Measurements from ENCODE around the gene COL2A1.

COL2A1 gene

DNA sequence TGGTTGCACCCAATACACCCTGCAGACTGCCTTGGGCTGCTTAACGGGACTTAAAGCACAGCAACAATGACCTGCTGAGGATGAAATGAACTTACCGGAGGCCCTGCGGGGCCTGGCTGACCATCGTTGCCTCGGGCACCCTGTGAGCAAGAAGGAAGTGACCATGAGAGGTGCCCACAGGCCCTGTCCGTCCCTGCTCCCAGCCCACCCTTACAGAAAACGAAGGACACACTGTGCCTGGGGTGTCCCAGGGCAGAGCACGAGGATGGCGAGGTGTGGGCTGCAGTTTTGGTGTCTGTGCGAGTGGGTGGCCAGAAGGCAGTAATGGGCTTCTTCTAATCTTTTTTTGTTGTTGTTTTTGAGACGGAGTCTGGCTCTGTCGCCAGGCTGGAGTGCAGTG lies 14.6 kb downstream of the COL2A1 start:
- no peak for DNase-seq (ENCODE audit: low read depth in 2 of 2)

DNA sequence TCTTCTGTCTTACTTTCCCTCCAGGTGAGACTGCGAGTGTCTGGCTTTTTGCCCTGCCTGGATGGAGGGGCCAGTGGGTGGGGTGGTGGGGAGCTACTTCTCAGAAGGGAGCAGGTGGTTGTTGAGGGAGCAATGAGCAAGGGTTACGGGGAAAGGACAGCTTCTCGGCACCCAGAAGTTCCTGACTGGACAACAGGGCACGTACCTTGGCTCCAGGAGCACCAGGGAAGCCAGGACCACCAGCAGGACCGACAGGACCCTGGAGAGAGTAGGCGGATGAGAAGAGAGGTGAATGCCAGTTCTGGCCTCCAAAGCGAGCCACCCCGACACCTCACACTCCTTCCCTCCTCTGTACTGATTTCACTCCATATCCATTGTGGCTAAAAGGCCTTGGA lies 15.3 kb downstream of the COL2A1 start:
- no peak for DNase-seq (ENCODE audit: low read depth in 2 of 2)

DNA sequence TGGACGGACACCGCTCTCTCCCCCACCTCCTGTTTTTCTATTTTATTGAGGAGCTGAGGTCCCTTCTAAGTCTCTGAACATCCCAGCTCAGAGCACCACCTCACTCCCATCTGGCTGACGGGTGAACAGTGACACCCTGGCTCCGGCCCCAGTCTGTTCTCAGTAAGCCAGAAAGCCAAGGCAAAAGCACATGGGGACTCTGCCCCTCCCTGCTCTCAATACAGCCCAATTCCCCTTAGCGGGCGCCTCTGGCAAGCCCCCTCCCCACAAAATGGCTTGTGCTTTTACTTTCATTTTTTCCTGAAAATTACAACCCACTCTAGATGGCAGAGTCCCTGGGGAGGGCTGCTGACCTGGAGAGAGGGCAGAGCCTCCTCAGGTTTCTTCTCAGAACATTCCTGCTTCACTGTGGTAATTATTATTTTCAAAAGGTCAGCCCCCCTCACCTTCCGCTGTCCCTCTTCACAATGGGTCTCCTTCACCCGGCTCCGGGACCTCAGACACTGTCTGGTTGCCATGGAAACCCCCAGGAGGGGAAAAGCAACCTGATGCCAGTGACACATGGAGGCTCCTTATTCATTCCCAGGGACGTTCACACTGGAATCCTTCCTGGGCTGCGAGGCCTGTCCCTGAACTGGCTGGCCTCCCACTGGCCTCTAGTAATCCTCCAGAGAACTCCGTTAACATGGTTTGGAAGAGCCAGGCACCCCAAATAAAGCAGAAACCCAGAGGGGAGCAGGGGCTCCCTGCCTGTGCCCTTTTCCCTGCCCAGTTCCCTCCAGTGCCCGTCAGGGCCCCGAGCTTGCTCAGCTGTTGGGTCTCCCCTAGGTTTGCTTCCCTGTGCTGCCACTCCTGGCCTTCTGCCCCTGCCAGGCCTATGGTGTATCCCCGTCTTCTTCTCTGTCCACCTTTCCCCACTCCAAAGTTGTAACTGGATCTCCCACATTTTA lies 15.9 kb downstream of the COL2A1 start:
- no peak for DNase-seq (ENCODE audit: low read depth in 2 of 2)

DNA sequence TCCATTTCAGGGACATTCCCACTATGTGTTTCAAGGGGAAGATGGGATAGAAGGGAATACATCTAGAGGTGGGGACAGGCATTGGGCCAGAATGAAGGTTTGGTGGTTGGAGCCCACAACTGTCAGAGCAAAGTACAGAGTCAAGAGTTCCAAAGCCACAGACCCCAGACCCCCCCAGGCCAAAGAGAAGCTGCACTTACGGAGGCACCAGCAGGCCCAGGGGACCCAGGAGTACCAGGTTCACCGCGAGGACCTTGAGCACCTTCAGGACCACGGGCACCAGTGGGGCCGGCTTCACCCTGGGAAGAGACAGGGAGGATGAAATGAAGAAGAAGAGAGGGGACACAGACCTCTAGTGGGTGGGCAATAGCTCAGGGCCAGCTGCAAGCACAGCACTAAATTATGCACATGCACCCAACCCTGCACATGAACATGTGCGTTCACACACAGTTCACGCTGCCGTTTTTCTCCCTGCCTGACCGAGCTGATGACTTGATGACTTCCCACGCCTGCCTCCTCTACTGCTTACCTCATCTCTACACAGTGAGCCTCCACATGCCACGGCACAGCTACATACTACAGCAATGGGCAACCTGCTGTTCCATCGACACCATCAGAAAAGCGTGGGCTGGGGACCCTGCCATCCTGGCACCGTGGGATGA lies 16.7 kb downstream of the COL2A1 start:
- no peak for DNase-seq (ENCODE audit: low read depth in 2 of 2)

DNA sequence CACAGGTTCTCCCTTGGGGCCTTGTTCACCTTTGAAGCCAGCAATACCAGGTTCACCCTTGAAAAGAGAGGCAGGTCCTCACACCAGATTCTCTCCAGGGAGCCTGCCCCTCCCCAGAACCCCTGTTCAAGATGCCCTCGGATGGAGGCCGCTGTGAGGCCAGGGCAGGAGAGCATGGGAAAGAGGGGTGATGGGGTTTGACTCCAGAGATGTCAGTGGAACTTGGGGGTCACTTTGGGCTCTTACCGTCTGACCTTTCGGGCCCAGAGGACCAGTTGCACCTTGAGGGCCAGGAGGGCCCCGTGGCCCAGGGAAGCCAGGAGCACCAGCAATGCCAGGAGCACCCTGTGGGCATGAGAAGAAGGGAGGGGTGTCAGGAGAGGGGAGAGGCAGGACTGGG lies 17.4 kb downstream of the COL2A1 start:
- DNase-seq (ENCODE audit: low read depth in 2 of 2) = no peak

DNA sequence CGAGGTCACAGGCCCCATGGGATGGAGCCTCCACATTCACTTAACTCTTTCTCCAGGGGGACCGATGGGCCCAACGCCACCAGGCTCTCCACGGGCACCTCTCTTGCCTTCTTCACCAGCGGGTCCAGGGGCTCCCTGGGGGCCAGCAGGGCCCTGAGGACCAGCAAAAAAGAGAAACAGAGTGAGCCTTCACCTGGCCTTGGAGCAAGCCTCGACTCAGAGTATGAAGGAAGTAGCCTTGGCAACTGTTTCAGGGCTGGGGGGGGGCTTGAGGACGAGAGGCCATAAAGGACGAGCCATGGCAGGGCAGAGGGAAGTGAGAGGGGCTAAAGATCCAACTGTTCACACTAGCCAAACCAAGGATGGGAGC lies 18.0 kb downstream of the COL2A1 start:
- DNase-seq (ENCODE audit: low read depth in 2 of 2) = no peak

DNA sequence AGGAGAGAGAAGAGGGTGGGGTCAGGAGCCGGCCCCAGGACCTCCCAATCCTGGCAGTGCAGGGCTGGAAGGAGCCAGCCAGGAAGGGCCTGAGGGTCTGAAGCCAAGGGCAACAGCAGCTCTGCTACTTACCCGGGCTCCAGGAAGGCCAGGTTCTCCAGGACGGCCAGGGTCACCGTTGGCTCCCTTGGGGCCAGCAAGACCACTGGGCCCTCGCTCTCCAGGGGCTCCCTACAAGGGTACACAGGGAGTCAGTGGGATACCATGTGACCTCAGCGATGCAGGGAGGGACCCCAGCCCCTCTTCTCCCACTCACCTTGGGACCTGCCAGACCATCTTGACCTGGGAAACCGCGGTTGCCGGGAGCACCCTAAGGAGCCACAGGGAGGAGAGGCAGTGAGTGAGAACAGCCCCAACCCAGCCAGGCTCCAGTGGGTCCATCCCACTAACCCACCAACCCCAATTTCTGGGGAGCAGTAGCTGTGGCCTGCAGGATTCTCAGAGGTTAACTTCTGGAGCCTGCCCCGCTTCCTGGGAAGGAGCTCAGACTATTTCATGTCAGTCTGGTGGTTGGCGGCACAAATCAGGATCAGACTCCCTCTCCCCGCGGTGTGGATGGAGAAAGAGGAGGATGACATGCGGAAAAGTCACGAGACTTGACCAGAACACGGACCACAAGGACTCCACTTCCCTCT lies 18.5 kb downstream of the COL2A1 start:
- DNase-seq (ENCODE audit: low read depth in 2 of 2) = no peak

DNA sequence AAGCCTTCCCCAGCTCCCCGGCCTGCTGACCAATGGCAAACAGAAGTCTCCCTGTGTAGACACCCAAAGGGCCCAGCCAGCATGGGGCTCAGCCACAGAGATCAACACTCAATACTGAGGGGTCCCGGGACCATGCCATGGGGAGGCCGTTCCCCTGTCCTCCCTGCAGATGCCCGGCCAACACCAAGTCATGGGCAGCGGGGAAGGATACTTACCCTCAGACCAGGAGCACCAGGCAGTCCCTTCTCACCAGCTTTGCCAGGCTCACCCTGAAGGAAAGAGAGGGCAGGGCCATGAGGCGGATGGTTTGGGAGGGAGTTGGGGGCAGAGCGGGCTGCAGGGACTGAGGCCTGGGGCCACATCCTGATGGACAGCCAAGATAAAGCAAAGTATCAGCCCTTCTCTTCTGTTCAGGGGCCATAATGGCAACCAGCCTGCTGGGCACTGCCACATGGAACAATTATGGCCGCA lies 19.9 kb downstream of the COL2A1 start:
- no peak for DNase-seq (ENCODE audit: low read depth in 2 of 2)

DNA sequence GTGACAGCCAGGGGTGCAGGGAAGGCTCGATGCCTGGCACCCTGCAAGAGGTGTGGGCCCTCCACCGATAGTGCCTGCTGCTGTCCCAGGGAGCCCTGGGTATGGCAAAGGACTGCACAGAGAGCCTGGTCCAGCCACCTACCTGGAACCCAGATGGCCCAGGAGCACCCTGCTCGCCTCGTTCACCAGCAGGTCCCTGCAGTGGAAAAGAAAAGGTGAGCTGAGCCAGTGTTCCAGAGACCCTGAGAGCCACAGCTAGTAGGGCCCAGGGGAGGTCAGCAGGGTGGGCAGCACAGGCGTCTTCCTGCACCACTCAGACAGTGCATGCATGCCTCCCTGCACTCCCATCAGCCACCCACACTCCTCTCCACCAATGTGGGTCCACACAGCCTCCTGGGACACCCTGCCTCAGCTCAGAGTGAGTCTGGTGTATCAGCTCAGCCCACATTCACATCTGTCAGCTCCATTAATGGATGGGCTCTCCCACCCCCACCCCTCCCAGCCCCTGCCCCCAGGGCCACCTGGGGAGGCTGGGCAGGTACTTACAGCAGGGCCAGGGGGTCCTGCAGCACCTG lies 20.6 kb downstream of the COL2A1 start:
- no peak for DNase-seq (ENCODE audit: low read depth in 2 of 2)

DNA sequence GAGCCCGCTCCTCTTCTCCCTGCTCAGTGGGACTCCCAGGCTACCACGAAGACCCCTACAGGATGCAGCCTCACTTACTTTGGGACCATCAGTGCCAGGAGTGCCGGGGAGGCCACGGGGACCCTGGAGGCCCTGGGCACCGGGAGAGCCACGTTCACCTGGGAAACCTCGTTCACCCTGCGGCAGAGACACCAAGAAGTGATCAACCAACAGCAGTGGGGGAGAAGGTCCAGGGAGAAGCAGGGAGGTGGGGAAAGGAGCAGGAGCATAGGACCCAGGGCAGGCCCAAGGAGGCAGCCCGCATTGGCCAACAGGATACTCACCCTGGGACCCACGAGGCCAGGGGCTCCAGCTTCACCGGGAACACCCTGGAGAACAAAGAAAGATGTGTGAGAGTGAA lies 21.5 kb downstream of the COL2A1 start:
- DNase-seq (ENCODE audit: low read depth in 2 of 2) = no peak

DNA sequence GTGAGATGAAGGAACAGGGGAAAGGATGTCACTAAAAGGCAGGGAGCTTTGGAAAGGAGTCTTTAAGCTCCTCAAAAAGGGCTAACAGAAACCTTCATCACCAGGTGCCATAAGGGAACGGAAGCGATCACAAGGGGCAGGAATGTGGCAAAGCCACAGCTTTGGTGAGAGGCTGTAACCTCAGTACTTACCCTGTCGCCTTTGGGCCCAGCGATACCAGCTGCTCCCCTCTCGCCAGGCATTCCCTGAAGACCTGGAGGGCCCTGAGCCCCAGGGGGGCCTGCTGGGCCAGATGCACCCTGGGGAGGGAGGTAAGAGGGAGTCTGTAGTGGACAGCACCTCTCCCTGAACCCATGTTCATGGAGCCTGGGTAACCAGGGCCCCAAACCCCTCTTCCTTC lies 22.0 kb downstream of the COL2A1 start:
- no peak for DNase-seq (ENCODE audit: low read depth in 2 of 2)

DNA sequence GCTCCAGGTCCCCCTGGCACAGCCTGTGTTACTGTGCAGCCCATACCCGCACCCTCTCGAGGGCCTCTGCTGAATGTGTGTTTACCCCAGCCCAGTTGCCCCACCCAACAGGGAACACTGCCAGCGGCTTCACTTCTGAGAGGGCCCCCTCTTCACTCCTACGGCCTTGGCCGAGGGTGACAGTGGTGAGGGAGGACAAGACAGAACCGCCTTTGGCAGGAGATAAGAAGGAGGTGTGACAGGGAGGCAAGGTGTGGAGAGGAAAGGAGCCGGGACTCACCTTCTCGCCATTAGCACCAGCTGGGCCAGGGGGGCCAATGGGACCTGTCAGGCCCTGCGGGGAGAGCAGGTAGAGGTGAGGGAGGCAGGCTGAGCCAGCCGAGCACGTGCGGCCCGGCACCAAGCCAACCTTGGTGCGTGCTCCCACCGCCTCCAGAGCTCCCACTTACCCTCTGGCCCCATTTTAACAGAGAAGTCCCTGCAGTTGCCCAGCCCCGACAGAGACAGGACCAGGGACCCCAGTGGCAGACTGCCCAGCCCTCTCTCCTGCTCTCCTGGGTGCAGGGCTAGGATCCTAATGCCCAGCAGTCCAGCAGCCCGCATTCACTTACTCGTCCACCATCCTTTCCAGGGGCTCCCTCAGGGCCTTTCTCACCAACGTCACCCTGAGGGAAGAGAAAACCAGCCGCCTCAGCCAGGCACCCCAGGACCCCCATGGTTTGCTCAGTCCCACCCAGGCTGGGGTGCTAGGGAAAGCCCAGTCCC lies 22.6 kb downstream of the COL2A1 start:
- no peak for DNase-seq (ENCODE audit: low read depth in 2 of 2)

DNA sequence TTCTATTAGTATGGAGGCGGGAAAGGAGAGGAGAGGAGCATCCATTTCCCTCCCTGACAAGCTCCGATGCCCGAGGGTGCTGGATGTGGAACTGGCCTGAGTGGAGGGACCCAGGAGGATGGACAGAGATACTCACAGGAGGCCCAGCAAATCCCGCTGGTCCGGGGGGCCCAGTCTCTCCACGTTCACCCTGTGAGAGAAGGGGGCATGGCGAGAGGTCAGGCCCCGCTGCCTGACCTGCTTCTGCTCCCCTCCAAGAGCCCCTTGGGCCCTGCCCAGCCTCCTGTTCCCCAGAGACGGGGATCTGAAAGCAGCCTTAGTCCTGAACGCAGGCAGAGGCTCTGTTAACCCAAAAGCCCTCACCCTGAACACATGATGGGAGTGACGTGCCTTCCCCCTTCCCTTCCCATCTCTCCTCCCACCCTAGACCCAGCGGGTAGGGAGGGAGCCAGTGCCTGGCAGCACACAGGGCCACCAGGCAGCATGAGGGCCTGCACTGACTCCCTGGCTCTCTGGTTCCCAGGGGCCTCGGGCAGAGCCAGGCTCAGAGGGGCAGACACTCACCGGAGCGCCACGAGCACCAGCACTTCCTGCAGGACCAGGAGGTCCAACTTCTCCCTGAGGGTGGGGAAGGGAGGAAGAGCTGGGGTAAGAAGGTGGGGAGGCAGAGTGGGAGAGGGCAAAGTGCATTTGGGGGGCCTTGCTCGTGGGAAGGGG lies 23.3 kb downstream of the COL2A1 start:
- no peak for DNase-seq (ENCODE audit: low read depth in 2 of 2)

DNA sequence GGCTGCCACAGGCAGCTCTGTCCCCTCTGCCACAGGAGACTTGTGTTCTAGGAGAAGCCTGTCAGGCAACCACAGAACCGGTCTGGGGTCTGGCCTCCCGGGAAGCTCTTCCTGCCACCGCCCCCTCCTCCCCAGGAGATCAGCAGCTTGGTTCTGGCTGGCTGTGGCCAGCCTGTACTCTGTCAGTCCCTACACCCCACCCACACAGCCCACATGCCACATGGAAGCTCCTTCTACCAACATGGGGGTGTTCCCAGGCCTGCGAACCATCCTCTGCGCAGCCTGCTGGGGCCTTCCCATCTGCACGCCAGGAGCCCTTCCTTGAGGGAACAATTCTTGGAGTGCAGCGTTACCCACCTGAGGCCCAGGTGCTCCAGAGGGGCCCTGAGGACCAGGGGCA lies 24.1 kb downstream of the COL2A1 start:
- DNase-seq (ENCODE audit: low read depth in 2 of 2) = no peak

DNA sequence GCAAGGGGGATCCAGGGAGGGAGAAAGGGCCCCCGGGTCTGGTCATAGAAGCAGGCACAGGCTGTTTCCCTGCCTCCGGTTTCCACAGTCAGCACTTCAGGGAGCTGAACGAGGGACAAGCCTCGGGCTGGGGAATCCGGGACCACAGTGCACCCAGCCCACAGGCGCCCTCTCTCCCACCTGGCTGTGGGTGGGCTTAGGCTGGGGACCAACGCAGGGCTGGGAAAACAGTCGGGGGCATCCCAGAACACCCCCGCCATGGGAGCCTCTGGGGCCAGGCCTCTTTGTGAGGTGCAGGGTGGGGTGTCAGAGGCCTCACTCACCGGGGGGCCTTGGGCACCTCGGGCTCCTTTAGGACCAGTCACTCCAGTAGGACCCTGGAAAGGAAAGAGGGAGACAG lies 24.6 kb downstream of the COL2A1 start:
- DNase-seq (ENCODE audit: low read depth in 2 of 2) = no peak

DNA sequence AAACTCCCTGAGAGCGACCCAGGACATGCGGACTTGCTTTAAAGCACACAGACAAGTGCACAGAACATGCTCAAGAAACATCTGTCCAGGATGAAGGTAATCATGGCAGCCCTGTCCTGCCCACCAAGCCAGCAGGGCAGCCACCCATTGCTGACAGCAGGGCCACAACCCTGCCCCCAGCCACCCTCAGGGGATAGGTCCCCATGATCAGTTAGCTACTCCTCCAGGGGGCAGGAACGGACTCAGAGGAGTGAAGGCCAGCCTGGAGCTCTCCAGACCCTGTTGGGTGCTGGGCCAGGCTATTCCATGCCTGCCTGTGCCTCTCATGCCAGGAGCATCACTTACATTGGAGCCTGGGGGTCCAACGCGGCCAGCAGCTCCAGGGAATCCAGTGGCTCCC lies 25.1 kb downstream of the COL2A1 start:
- no peak for DNase-seq (ENCODE audit: low read depth in 2 of 2)

DNA sequence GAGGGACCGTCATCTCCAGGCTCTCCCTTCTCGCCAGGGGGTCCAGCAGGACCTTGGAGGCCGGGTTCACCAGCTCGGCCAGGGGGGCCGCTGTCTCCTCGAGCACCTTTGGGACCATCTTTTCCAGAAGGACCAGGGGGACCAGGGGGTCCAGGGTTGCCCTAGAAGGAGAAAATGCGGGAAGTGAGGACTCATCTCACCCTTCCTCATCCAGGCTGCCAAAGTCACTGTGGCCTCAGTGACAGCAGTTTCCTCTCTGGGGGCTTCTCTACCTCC lies 25.7 kb downstream of the COL2A1 start:
- DNase-seq (ENCODE audit: low read depth in 2 of 2) = no peak

DNA sequence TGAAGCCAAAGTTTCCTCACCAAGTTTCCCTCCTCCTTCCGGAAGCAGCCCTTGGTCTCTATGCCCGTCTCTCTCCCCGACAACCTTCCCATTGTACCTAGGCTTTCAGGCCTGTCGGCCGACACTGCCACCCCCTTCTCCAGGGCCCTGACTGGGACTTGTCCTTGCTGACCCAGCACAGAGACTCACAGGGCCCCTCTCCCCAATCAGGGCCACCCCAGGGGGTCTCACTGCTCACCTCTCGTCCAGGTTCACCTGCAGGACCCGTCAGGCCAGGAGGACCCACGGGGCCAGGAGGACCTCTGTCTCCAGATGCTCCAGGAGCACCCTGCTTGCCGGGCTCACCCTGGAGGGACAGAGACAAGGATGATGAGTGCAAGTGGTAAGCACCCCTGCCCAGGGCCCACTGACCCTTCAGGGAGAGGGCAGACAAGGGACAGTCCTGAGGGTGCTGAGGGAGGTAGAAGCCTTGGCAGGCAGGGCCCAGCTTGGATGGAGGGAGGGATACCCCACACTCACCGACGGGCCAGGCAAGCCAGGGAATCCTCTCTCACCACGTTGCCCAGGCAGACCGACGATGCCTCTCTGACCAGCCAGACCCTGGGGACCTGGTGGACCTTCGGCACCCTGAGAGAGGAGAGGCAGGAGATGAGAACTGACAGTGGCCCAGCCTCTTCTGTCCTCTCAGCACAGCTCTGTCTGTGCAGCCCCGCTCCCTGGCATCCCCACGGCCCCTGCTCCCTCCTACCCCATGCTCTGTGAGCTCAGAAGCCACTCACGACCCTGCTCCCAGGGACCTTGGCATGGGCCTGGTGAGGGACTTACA lies 26.3 kb downstream of the COL2A1 start:
- no peak for DNase-seq (ENCODE audit: low read depth in 2 of 2)

DNA sequence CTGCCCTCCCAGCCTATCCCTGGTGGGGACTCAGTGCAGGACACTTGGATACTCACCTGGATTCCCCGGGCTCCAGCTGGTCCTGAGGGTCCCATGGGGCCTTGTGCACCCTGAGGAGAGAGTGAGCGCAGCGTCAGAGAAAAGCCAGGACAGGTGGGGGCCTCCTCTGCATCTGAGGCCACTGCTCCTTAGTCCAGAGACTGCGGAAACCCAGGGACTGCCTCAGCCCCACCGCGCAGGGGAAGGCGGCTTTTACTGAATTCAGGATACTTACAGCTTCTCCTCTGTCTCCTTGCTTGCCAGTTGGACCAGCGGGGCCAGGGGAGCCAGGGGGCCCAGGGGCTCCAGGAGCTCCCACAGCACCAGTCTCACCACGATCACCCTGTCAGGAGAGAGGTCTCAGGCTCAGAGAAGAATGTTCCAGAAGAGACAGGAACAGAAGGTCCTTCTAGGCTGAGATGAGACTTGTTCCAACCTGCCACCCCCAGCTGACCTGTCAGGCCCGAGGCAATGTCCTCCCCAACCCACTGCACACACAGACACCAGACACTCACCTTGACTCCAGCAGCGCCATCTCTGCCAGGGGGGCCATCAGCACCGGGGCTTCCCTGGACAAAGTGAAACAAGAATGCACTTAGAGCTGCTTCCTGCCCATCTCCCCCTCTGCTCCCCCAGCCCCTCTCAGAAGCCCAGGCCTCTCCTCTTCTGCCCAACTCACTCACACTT lies 27.1 kb downstream of the COL2A1 start:
- no peak for DNase-seq (ENCODE audit: low read depth in 2 of 2)

DNA sequence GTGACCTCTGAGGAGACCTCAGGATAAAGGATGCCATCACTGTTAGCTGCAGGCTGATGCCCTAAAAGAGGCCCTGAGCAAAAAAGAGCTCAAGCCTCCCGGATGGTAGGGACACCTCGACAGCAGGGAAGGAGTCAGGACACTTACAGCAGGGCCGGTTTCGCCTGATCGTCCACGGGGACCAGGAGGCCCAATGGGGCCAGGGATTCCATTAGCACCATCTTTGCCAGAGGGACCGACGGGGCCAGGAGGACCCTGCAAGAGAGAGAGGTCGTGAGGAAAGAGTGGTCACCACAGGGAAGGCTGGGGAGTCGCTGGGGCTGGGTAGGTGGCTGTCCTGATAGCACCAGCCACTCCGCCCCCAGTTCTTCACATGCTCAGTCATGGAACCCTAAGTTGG lies 28.5 kb downstream of the COL2A1 start:
- no peak for DNase-seq (ENCODE audit: low read depth in 2 of 2)

All from stimulated activated CD4-positive, alpha-beta T cell treated with anti-CD3 and anti-CD28 coated beads, Interleukin-1b, Interleukin-23, amount 100 ng/mL, for 4 hours (primary cell).